Thoracic aorta (tissue), 2 donors: ENCODE measurements around the gene TEX11. TPM values are rescaled to one million over a fixed set of nuclear protein-coding genes. Genes with fewer than 3 reads are reported as not detected.

ENCODE experiments used
- ATAC-seq: fragments of 150-250 bp; one replicate; pipeline ENCODE4 v1.8.0; 2017; ENCODE audit warnings: low read depth; ENCODE audit not compliant: insufficient number of reproducible peaks, low FRiP score
- DNase-seq: peaks from one replicate; pipeline ENCODE4 v3.0.0-alpha.2; 2020; ENCODE audit warnings: low spot score
- H3K27ac ChIP-seq, 2 donors: fragments of 200-600 bp; sonication (generic); 1 replicate in 1 of 2; 2 replicates in 1 of 2; pipeline ENCODE4 v1.5.1; 2016; ENCODE audit warnings: mild to moderate bottlenecking in 2 of 2, moderate library complexity in 2 of 2
- H3K27me3 ChIP-seq: fragments of 200-600 bp; sonication (generic); replicated peaks from 2 replicates; pipeline ENCODE4 v1.6.0; 2016; ENCODE audit warnings: mild to moderate bottlenecking; ENCODE audit not compliant: insufficient read depth
- H3K36me3 ChIP-seq: fragments of 200-600 bp; sonication (generic); one replicate; pipeline ENCODE4 v1.5.1; 2016
- H3K4me1 ChIP-seq, 2 donors: fragments of 200-600 bp; sonication (generic); 1 replicate in 1 of 2; 2 replicates in 1 of 2; pipeline versions ENCODE4 v1.5.1 to v1.6.0; 2016; ENCODE audit warnings: low read depth in 2 of 2, mild to moderate bottlenecking in 1 of 2; ENCODE audit not compliant: control insufficient read depth in 1 of 2
- H3K4me3 ChIP-seq: fragments of 200-600 bp; sonication (generic); 2 replicates; pipeline ENCODE4 v1.5.1; 2016; ENCODE audit warnings: mild to moderate bottlenecking
- H3K9me3 ChIP-seq: fragments of 200-600 bp; sonication (generic); 2 replicates; pipeline ENCODE4 v1.5.1; 2016
- total RNA-seq, 2 donors: library from RNA; depleted of rRNA; stranded (reverse); fragments of >200 nt; gene quantifications; one replicate each; pipeline versions ENCODE4 v1.1.0 to v1.2.3, GENCODE V29; 2016
- TF ChIP-seq, protein P1 (sequence below): fragments of 200-600 bp; sonication (generic); IDR thresholded peaks from one replicate; pipeline ENCODE4 v1.5.1; 2019; ENCODE audit warnings: antibody characterized with exemption

The TEX11 gene
- not detected for total RNA-seq

GRCh38 chrX:70908541-70908940 is at the start of gene TEX11:
Gene TEX11, minus strand, starts transcription at chrX:70908711. Its CDS starts 922 bp downstream, at chrX:70907789.
- Histone ChIP-seq H3K27ac (no peak within 1 kb of the TSS), H3K4me3 (no peak within 1 kb of the TSS), H3K36me3 (no peaks in the 10 kb centered on the region), H3K9me3 (no peaks in the 10 kb centered on the region), H3K4me1 (no peaks in the 10 kb centered on the region), H3K27me3 (no peaks in the 10 kb centered on the region)
- ATAC-seq (no peak), DNase-seq (no peak)
- TF ChIP-seq, protein P1, sequence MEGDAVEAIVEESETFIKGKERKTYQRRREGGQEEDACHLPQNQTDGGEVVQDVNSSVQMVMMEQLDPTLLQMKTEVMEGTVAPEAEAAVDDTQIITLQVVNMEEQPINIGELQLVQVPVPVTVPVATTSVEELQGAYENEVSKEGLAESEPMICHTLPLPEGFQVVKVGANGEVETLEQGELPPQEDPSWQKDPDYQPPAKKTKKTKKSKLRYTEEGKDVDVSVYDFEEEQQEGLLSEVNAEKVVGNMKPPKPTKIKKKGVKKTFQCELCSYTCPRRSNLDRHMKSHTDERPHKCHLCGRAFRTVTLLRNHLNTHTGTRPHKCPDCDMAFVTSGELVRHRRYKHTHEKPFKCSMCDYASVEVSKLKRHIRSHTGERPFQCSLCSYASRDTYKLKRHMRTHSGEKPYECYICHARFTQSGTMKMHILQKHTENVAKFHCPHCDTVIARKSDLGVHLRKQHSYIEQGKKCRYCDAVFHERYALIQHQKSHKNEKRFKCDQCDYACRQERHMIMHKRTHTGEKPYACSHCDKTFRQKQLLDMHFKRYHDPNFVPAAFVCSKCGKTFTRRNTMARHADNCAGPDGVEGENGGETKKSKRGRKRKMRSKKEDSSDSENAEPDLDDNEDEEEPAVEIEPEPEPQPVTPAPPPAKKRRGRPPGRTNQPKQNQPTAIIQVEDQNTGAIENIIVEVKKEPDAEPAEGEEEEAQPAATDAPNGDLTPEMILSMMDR = no peak

- Histone ChIP-seq H3K27ac (no peak overlapping the region), H3K4me1 (no peaks in the 10 kb centered on the region), H3K9me3 (no peaks in the 10 kb centered on the region), H3K27me3 (no peaks in the 10 kb centered on the region), H3K4me3 (no peak overlapping the region), H3K36me3 (no peaks in the 10 kb centered on the region)
- TF ChIP-seq, protein P1 = no peak
- DNase-seq (no peak), ATAC-seq (no peak)
These were observed 46.4 kb upstream of the TEX11 start for GRCh38 chrX:70954871-70955270.

- Histone ChIP-seq H3K9me3 (no peaks in the 10 kb centered on the region), H3K27ac (no peak overlapping the region), H3K4me1 (no peaks in the 10 kb centered on the region), H3K36me3 (no peaks in the 10 kb centered on the region), H3K27me3 (no peaks in the 10 kb centered on the region), H3K4me3 (no peak overlapping the region)
- ATAC-seq = no peak
- TF ChIP-seq, protein P1 = no peak
- DNase-seq = no peak
These were observed 15.9 kb upstream of the TEX11 start for GRCh38 chrX:70924294-70924911.

- Histone ChIP-seq H3K4me1 (no peaks in the 10 kb centered on the region), H3K9me3 (no peaks in the 10 kb centered on the region), H3K27me3 (no peaks in the 10 kb centered on the region), H3K4me3 (no peak overlapping the region), H3K27ac (no peak overlapping the region), H3K36me3 (no peaks in the 10 kb centered on the region)
- DNase-seq = no peak
- ATAC-seq = no peak
- TF ChIP-seq, protein P1 = no peak
These were observed 14.4 kb upstream of the TEX11 start for GRCh38 chrX:70922774-70923473.

- Histone ChIP-seq H3K36me3 (no peaks in the 10 kb centered on the region), H3K27ac (no peak overlapping the region), H3K9me3 (no peaks in the 10 kb centered on the region), H3K4me3 (no peak overlapping the region), H3K27me3 (no peaks in the 10 kb centered on the region), H3K4me1 (no peaks in the 10 kb centered on the region)
- DNase-seq (no peak), ATAC-seq (no peak)
- TF ChIP-seq, protein P1 = no peak
These were observed 13.3 kb upstream of the TEX11 start for GRCh38 chrX:70921709-70922352.
